HG03565 (cell line): ENCODE results near the gene FAM53B.

Source experiments
- ATAC-seq: cut with Tn5 transposase; IDR thresholded peaks from one replicate; pipeline ENCODE4 v1.9.1; 2021; ENCODE audit warnings: mild to moderate bottlenecking, moderate library complexity; ENCODE audit not compliant: unreplicated experiment

FAM53B gene

DNA sequence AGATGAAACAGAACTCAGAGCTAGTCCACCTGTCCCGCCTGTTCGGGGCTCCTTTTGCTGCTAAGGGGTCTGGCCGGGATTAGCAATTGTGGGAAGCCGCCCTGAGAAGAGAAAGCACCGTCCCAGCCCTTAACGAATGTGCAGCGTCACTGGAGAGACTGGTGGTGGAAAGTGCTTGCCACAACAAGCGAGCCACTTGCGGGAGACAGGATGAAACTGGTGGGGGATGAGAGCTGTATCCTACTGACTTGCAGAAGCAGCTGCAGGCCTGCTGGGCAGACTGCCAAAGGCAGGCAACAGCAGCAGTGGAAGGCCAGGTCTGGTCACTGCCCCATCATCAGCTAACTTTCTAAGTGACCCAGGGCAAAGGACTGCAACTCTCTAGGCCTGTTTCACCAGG is 95.4 kb downstream of the FAM53B start:
- ATAC-seq: no peak

GRCh38 chr10:124648131-124648475 is 96.1 kb downstream of the FAM53B start:
- ATAC-seq: no peak

- no peak for ATAC-seq
These were observed 96.6 kb downstream of the FAM53B start for GRCh38 chr10:124647421-124648130.

DNA sequence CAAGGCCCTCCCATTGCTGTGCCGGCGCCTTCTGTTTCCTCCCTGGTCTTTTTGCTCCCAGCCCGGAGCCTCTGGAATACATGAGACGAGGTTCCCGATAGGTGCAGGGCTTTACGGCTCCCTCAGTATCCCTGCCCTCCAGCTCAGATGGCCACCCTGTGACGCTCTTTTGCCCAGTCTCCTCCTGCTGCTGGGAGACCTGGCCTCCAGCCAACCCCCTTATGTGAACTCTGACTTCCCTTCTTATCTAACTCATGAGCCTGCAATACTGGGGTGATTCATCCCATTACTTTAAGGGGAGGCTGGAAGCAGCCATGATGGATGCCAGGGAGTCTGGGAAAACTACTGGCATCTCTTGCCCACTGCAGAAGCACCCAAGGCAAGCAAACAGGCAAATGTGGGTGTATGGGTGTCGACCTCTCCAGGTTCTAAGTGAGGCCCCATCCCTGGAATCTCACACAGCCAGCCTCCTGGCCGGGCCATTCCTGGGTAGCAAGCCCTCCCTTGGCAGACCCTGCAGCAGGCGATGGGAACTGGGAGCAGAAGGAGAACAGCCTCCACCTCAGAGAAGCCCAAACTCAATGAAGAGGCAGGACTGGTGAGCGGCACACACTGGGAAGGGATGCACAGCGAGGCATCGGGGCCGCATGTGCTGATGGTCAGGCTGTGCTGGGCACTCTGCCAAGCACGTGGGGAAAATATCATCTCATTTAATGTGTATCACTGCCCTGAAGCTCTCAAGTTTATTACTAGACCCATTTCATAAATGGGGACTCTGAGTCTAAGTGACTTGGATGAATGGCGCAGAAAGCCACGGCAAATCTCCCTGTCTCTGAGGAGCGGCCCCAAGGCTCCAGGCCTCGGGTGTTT is 97.5 kb downstream of the FAM53B start:
- no peak for ATAC-seq

GRCh38 chr10:124645467-124646095 is 98.6 kb downstream of the FAM53B start:
- ATAC-seq: no peak

DNA sequence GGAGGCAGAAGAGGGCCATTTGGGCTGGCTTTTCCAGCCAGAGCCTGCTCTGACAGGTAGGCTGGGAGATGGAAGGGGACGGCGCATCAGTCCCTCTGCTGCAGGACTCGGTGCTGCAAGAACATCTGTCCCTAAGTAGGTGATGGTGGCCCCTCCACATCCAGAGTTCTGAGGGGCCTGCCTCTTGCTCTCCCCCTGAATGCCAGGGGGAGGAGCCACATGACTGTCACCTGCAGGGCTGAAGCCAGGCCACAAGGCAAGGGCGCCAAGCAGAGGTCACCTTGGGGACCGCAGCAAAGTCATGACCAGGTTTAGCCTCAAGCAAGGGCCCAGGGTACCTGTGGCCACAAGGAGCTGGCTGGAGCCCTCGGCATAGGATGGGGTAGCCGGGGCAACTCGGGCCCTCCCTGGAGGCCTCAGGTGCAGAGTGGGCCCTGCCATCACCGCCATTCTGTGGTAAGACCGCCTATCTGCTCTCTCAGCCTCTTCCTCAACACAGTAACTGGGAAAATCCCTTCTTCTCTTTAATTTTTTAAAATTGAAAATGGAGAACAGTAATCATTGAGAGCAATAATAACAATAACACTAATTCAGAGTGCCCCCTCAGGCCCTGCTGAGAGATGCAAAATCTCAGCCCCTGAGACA is 99.3 kb downstream of the FAM53B start:
- no peak for ATAC-seq

DNA sequence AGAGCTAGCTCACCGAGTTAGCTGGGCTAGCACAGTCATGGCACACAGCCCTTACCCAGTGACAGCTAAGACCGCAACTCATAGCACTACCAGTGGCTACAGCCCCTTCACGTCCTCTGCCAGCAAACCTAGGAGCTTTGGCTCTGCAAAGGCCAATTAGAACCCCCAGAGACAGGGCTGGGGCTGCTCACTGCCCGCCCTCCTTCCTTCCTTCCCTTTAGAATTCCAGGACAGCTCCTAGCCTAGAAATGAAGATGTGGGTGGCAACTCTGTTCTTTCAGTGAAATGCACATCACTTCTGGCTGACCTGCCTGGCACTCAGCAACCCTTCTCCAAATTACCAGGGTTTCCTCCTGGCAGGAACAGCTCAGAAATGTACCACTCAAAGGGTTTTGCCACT is 99.9 kb downstream of the FAM53B start:
- ATAC-seq: no peak

DNA sequence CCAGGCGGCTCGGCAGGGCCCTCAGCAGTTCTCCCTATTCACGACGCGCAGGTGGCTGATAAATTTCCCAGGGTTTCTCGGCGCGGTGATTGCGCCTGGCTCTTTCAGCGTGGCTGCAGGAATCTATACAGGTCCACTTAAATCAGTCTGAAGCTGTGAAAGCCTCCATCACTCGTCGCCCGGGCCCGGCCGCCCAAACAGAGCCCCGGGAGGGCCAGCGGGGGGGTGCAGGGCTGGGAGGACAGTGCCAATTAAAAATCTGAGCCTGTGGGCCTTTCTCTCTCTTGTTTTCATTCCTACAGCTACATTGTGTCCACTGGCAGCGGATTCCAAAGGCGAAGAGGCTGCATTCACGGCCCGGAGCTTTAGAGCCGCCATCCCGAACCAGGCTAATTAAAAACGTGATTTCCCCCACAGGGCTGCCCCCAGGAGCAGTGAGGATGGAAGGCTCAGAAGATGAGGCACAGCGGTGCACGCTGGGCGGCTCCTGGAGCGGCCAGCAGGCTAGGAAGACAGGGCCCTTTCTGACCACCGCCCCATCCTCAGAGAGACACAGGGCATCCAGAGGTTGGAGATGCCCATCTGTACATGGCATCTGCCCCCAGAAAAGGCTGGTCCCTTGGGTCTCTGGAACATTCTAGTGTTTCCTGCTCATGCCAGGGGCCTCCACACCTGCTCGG is 100.7 kb downstream of the FAM53B start:
- no peak for ATAC-seq

DNA sequence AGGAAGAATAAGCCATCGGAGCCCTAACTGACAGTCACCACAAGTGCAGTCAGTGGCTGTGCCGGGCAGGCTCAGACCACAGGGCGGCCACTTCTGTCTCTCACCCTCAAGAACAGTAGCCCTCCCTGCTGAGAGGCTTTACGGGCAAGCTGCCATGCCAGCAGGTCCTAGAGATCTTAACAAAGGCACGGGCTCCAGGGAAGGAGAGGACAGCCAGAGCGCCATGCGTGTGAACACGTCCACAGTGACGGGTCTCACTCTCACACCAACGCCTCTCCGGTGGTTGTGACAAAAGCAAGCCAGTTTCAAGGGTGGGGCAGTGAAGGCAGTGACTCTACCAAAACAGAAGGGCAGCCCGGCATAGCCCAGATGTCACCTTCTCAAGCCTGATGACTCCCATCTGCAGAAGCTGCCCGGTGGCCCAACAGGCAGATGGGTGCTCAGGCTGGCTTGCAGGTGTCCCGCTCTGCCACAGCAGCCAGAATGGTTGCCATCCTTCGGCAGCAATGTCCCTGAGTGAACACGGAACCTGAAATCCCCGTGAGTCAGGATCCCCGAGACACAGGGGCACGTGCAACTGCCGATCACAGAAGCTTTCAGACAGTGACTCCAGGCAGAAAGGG is 102.0 kb downstream of the FAM53B start:
- ATAC-seq: no peak

GRCh38 chr10:124641282-124642087 is 102.7 kb downstream of the FAM53B start:
- ATAC-seq: peak; percentile 18

DNA sequence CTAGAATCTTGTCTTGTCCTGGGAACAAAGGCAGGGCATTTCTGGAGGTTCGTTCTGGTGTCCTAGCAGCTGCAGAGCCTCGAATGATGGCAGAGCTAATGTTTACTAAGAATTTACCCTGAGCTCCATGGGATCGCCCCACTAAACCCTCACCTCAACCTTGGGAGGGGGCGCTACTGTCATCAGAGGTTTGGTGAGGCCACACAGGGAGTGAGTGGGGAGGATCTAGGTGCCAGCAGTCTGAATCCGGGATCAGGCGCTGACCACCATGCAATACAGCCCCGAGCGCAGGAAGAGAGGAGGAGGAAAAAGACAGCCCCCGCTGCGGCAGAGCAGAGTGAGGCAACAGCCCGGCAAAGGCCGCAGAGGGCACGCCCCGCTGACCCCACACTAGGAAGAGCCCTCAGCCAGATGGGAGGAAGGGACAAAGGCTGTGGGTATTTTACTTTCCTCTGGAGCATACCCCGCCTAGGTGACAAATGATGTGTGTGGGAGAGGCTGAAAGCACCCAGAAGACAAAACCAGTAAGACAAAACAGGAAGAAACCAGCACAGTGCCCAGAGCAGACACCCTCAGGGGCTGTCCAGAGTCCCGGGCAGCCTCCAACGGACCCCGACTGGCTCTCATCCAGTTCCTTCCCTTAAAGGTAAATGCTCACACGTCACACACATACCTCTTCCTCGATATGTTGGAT is 103.5 kb downstream of the FAM53B start:
- peak; percentile 48 for ATAC-seq

- no peak for ATAC-seq
These were observed 104.1 kb downstream of the FAM53B start for GRCh38 chr10:124640056-124640455.

- ATAC-seq: no peak
These were observed 104.5 kb downstream of the FAM53B start for GRCh38 chr10:124639646-124640045.

GRCh38 chr10:124639206-124639605 is 105.0 kb downstream of the FAM53B start:
- no peak for ATAC-seq

DNA sequence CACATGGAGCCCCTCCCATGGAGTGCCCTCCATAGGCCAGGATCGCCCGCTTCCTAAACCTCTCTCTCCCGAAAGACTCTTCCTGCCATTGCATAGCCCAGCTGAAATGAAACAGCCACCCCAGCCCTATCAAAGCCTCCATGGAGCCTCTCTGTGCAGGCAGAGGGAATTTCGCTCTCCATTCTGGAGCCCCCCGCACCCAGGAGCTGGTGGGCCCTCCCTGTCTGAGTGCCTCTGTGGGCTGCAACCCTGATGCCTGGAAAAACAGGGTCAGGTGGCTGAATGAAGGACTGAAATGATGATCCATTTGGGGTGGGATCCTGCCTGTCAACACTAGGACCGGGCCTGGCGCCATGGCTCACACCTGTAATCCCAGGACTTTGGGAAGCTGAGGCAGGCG is 106.4 kb downstream of the FAM53B start:
- no peak for ATAC-seq

- ATAC-seq: no peak
These were observed 107.0 kb downstream of the FAM53B start for GRCh38 chr10:124637091-124637700.

DNA sequence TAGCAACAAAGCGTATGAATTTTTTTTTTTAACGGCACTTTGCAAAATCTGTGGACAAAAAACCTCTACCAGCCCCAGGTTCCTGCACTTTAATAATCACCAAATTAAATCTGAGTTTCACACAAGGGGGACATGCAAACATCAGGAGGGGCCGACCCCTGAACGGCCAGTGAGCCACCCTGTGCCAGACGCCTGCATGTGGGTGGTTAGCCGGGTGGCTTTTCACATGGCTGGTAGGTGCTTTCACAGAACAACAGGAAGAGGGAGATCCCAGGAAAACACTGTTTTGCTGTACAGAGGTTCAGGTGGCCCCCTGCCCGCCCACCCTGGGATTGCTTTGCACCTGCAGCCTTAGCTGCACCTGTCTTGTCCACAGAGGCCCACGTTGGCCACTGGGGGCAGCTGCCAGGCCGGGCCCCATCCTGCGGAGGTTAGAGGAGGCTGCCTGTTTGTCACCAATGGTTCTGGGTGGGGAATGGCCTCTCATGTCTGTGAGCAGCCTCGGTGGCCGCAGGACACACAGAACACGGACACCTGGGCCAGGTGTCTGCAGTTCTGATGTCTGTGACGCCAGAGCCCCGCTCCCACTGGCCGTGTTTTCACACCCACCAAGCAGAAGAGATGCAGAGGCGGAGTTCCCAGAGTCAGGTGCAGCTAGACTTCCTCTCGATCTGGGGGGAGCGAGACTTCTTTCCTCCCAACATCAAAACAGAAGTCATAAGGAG is 107.7 kb downstream of the FAM53B start:
- ATAC-seq: no peak

- no peak for ATAC-seq
These were observed 111.6 kb downstream of the FAM53B start for GRCh38 chr10:124632566-124632965.
